ENCODE measurements around the gene XPOT.

XPOT gene

GRCh38 chr12:64466178-64466577, 62.0 kb downstream of the XPOT start:
- DNase-seq (ENCODE audit: low spot score) (no peak), FAIRE-seq (no peak)

- no peak for DNase-seq (ENCODE audit: low spot score)
- FAIRE-seq, result no peak
These were observed 64.8 kb downstream of the XPOT start for GRCh38 chr12:64468966-64469365.

- FAIRE-seq (no peak), DNase-seq (ENCODE audit: low spot score) (no peak)
These were observed 65.4 kb downstream of the XPOT start for GRCh38 chr12:64469455-64470142.

DNA sequence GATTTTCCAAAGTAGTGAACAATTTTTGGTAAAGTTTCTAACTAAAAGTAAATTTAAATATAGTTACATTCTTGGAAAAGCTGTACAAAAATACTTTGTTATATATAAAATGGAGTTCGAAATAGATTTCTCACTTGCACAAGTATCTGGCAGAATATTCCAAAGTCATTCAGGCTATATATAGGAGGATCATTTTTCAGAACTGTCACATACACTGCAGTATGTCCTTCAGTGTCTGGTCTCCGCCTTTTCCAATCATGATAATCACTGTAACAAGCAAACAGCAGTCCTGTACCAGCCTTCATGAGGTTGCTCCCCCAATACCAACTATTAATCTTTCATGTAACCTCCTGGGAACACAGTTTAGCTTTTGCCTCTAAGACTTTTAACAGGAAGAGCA, 66.3 kb downstream of the XPOT start:
- FAIRE-seq, result no peak

GRCh38 chr12:64473176-64473575, 69.0 kb downstream of the XPOT start:
- DNase-seq (ENCODE audit: low spot score) (no peak), FAIRE-seq (no peak)

More for the DNA sequence above, 66.3 kb downstream of the XPOT start:
- DNase-seq (ENCODE audit: low spot score), result no peak

DNA sequence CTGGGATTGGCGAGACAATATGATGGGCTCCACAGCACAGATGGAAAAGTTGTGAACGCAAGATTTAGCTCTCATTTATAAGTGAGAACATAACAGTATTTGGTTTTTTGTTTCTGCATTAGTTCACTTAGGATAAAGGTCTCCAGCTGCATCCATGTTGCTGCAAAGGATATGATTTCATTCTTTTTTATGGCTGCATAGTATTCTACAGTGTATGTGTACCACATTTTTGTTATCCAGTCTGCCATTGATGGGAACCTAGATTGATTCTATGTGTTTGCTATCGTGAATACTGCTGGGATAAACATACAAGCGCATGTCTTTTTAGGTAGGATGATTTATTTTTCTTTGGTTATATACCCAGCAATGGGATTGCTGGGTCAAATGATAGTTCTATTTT, 71.3 kb downstream of the XPOT start:
- FAIRE-seq (no peak), DNase-seq (ENCODE audit: low spot score) (no peak)

DNA sequence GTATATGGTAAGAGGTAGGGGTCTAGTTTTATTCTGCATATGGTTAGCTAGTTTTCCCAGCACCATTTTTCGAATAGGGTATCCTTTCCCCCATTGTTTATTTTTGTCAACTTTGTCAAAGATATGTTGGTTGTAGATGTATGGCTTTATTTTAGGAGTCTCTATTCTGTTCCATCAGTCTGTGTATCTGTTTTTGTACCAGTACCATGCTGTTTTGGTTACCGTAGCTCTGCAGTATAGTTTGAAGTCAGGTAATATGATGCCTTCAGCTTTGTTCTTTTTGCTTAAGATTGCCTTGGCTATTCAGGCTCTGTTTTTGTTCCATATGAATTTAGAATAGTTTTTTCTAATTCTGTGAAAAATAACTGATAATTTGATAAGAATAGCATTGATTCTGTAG, 72.7 kb downstream of the XPOT start:
- FAIRE-seq (no peak), DNase-seq (ENCODE audit: low spot score) (no peak)

GRCh38 chr12:64478661-64479060, 74.5 kb downstream of the XPOT start:
- DNase-seq (ENCODE audit: low spot score), result no peak
- no peak for FAIRE-seq

GRCh38 chr12:64480148-64480547, 76.0 kb downstream of the XPOT start:
- FAIRE-seq (no peak), DNase-seq (ENCODE audit: low spot score) (no peak)

- DNase-seq (ENCODE audit: low spot score) (no peak), FAIRE-seq (no peak)
These were observed 82.5 kb downstream of the XPOT start for GRCh38 chr12:64486657-64487056.

DNA sequence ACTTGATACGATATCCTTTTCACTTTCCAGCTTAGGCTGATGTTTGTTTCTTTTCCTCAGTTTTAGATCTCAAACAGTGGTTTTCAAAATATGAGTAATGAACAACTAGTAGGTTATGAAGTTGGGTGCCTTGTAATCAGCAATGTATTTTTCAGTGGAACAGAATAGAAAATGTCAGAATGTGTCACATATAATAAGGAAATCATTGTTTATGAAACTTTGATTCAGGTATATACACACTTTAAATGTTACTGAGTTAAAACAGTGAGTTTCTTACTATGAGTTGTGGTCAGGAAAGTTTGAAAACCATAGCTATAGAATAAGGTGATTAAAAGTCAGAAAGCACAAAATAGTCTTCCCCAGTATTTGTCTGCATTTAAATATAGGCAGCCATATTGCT, 87.5 kb downstream of the XPOT start:
- DNase-seq (ENCODE audit: low spot score) (no peak), FAIRE-seq (no peak)

GRCh38 chr12:64493513-64493912, 89.3 kb downstream of the XPOT start:
- DNase-seq (ENCODE audit: low spot score) (no peak), FAIRE-seq (no peak)

GRCh38 chr12:64494998-64495729, 91.0 kb downstream of the XPOT start:
- no peak for DNase-seq (ENCODE audit: low spot score)
- no peak for FAIRE-seq

DNA sequence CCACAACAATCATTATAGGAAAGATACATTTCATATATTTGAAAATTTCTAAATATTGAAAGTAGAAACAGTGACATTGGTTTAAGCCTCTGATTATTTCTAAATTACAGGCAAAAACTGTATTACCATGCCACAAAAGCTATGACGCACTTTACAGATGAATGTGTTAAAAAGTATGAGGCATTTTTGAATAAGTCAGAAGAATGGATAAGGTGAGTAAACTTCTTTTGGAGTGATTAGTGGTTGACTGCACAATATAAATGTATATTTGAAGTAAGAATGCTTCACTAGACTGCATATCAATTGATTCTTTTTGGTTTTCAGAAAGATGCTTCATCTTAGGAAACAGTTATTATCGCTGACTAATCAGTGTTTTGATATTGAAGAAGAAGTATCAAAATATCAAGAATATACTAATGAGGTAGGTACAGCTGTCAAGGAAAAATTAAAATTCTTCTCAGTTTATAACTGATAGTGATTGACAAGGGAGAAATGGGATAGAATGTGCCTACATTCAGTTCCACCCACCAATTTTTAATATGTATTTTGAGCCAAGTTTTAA, 92.7 kb downstream of the XPOT start:
- no peak for FAIRE-seq
- no peak for DNase-seq (ENCODE audit: low spot score)

DNA sequence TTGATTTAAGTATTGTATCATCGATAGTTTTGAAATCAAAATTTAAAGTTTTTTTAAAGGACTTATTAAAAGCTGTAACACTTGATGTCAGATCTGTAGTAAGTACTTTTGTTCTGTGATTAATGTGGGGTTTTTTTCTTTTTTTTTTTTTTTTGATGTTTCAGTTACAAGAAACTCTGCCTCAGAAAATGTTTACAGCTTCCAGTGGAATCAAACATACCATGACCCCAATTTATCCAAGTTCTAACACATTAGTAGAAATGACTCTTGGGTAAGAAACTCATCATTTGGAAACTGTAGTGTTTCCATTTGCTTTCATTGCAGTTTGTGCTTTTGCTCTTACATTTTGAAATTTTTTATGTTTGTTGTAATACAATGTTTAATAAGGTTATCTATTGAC, 93.3 kb downstream of the XPOT start:
- DNase-seq (ENCODE audit: low spot score), result no peak

GRCh38 chr12:64497903-64498302, 93.7 kb downstream of the XPOT start:
- FAIRE-seq (no peak), DNase-seq (ENCODE audit: low spot score) (no peak)

More for the DNA sequence above, 93.3 kb downstream of the XPOT start:
- FAIRE-seq, result no peak

GRCh38 chr12:64500394-64500793, 96.2 kb downstream of the XPOT start:
- no peak for FAIRE-seq
- DNase-seq (ENCODE audit: low spot score), result no peak

Data from urothelium cell line (cell line).